ENCODE results near the gene GJA3.

GJA3 gene

DNA sequence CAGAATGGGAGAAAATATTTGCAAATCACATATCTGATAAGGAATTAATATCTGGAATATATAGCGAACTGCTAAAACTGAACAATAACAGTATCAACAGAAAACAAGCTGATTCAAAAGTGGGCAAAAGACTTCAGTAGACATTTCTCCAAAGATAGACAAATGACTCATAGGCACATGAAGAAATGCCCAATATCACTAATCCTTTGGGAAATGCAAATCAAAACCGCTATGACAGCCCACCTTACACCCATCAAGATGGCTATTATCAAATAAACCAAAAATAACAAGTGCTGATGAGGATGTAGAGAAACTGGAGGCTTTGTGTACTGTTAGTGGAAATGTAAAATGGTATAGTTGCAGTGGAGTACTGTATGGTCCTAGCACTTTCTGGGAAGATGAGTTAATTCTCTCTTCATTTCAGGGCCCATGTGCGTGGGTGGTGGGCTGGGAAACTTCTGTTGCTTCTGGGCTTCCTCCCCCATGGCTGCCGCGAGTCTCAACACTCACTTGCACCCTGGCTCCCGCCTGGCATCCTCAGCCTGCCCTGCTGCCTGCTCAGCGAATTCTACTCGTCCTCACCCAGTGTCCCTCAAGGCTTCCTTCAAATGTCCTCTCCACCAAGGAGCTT, 12.4 kb upstream of the GJA3 start:
- ATAC-seq (ENCODE audit: insufficient read depth, low read depth) (no peak), DNase-seq (no peak)
- Histone ChIP-seq H3K79me2 (ENCODE audit: insufficient read depth, low read length) (no peaks in the 10 kb centered on the region), H3K27me3 (ENCODE audit: insufficient read depth, low read length, poor library complexity) (peaks cover 28% of the 10 kb centered on the region), H3K4me3 (ENCODE audit: low read depth in 1 of 2, low read length in 2 of 2) (no peak overlapping the region), H3K27ac (ENCODE audit: low read length) (no peak overlapping the region), H4K20me1 (ENCODE audit: insufficient read depth, low read length) (no peaks in the 10 kb centered on the region), H2AFZ (ENCODE audit: low read depth, low read length) (no peak overlapping the region), H3K4me1 (ENCODE audit: insufficient read depth, low read length) (no peaks in the 10 kb centered on the region), H3K9me3 (ENCODE audit: insufficient read depth, low read length, severe bottlenecking) (no peaks in the 10 kb centered on the region), H3K9ac (ENCODE audit: low read depth, low read length) (no peak overlapping the region), H3K4me2 (ENCODE audit: insufficient read depth, low read length) (no peak overlapping the region), H3K36me3 (ENCODE audit: insufficient read depth, low read length) (no peaks in the 10 kb centered on the region)
- TF ChIP-seq CTCF (IDR thresholded peaks at IDR 0.05; ENCODE audit: borderline replicate concordance, extremely low read depth, low read length, poor library complexity, severe bottlenecking) (no peak), EZH2 (IDR thresholded peaks at IDR 0.05; ENCODE audit: borderline replicate concordance, low read depth, low read length, severe bottlenecking) (no peak)

GRCh38 chr13:20171364-20171763, 10.5 kb upstream of the GJA3 start:
- no peak overlapping the region for H3K9ac ChIP-seq (ENCODE audit: low read depth, low read length)

DNA sequence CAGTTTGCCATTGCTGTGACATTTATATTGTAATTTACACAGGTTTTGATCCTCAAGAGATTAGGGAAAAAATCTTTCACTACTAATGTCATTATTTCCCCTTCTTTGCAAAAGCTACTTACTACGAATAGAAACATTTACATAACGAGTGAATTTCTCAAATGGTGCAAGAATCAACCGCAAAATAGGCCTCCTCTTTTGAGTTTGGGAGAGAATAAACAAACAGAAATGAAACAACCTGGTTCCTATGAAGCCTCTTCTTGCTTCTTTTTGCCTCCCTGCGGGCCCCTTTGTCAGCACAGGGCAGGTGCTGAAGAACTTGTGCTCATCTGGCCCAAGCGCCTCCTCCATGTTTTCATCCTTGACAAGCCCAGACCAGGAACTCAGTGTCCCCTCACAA, 10.1 kb upstream of the GJA3 start:
- no peak overlapping the region for H2AFZ ChIP-seq (ENCODE audit: low read depth, low read length)
- no peaks in the 10 kb centered on the region for H3K9me3 ChIP-seq (ENCODE audit: insufficient read depth, low read length, severe bottlenecking)
- H3K79me2 ChIP-seq (ENCODE audit: insufficient read depth, low read length): no peaks in the 10 kb centered on the region
- H3K27me3 ChIP-seq (ENCODE audit: insufficient read depth, low read length, poor library complexity): peaks cover 29% of the 10 kb centered on the region
- TF ChIP-seq EZH2 (IDR thresholded peaks at IDR 0.05; ENCODE audit: borderline replicate concordance, low read depth, low read length, severe bottlenecking) (no peak), CTCF (IDR thresholded peaks at IDR 0.05; ENCODE audit: borderline replicate concordance, extremely low read depth, low read length, poor library complexity, severe bottlenecking) (no peak)
- no peak overlapping the region for H3K4me3 ChIP-seq (ENCODE audit: low read depth in 1 of 2, low read length in 2 of 2)
- H3K4me1 ChIP-seq (ENCODE audit: insufficient read depth, low read length): no peaks in the 10 kb centered on the region
- no peaks in the 10 kb centered on the region for H3K36me3 ChIP-seq (ENCODE audit: insufficient read depth, low read length)
- ATAC-seq (ENCODE audit: insufficient read depth, low read depth) (no peak), DNase-seq (no peak)
- H3K4me2 ChIP-seq (ENCODE audit: insufficient read depth, low read length): no peak overlapping the region
- H3K9ac ChIP-seq (ENCODE audit: low read depth, low read length): no peak overlapping the region
- H3K27ac ChIP-seq (ENCODE audit: low read length): no peak overlapping the region
- H4K20me1 ChIP-seq (ENCODE audit: insufficient read depth, low read length): no peaks in the 10 kb centered on the region

More at GRCh38 chr13:20171364-20171763, 10.5 kb upstream of the GJA3 start:
- no peaks in the 10 kb centered on the region for H3K4me1 ChIP-seq (ENCODE audit: insufficient read depth, low read length)
- ATAC-seq (ENCODE audit: insufficient read depth, low read depth) (no peak), DNase-seq (no peak)
- no peaks in the 10 kb centered on the region for H3K36me3 ChIP-seq (ENCODE audit: insufficient read depth, low read length)
- H3K9me3 ChIP-seq (ENCODE audit: insufficient read depth, low read length, severe bottlenecking): no peaks in the 10 kb centered on the region
- TF ChIP-seq CTCF (IDR thresholded peaks at IDR 0.05; ENCODE audit: borderline replicate concordance, extremely low read depth, low read length, poor library complexity, severe bottlenecking) (no peak), EZH2 (IDR thresholded peaks at IDR 0.05; ENCODE audit: borderline replicate concordance, low read depth, low read length, severe bottlenecking) (no peak)
- no peak overlapping the region for H3K4me2 ChIP-seq (ENCODE audit: insufficient read depth, low read length)
- H3K79me2 ChIP-seq (ENCODE audit: insufficient read depth, low read length): no peaks in the 10 kb centered on the region
- H3K27me3 ChIP-seq (ENCODE audit: insufficient read depth, low read length, poor library complexity): peaks cover 30% of the 10 kb centered on the region
- H3K27ac ChIP-seq (ENCODE audit: low read length): no peak overlapping the region
- H2AFZ ChIP-seq (ENCODE audit: low read depth, low read length): no peak overlapping the region
- no peaks in the 10 kb centered on the region for H4K20me1 ChIP-seq (ENCODE audit: insufficient read depth, low read length)
- no peak overlapping the region for H3K4me3 ChIP-seq (ENCODE audit: low read depth in 1 of 2, low read length in 2 of 2)
